HUES64 (cell line): ENCODE results near the gene HLA-B.

Experiments used
- H3K27ac ChIP-seq: 2 replicates; pipeline ENCODE4 v1.7.0; 2013; ENCODE audit warnings: low read depth, low read length, inconsistent platforms
- H3K27me3 ChIP-seq: 2 replicates; pipeline ENCODE4 v1.6.1; 2013; ENCODE audit warnings: mild to moderate bottlenecking, low read length; ENCODE audit not compliant: insufficient read depth
- H3K36me3 ChIP-seq: 2 replicates; pipeline ENCODE4 v1.6.1; 2013; ENCODE audit warnings: mild to moderate bottlenecking, low read length; ENCODE audit not compliant: insufficient read depth
- H3K4me1 ChIP-seq: 2 replicates; pipeline ENCODE4 v1.6.1; 2013; ENCODE audit warnings: mild to moderate bottlenecking, low read length, moderate library complexity; ENCODE audit not compliant: insufficient read depth
- H3K4me3 ChIP-seq: 2 replicates; pipeline ENCODE4 v1.5.1; 2013; ENCODE audit warnings: mild to moderate bottlenecking, low read length, moderate library complexity
- H3K9ac ChIP-seq: 2 replicates; pipeline ENCODE4 v1.6.1; 2013; ENCODE audit warnings: mild to moderate bottlenecking, low read depth, low read length
- H3K9me3 ChIP-seq: 2 replicates; pipeline ENCODE4 v1.6.1; 2013; ENCODE audit warnings: low read depth, low read length; ENCODE audit not compliant: insufficient read depth
- WGBS: fragments of 150-250, 120-280 bp; methylation state at CpG from one replicate; pipeline ENCODE4 v1.1.7; 2013; ENCODE audit warnings: missing lambda C conversion rate; 5-methylcytosine and 5-hydroxymethylcytosine counted together

The HLA-B gene

DNA sequence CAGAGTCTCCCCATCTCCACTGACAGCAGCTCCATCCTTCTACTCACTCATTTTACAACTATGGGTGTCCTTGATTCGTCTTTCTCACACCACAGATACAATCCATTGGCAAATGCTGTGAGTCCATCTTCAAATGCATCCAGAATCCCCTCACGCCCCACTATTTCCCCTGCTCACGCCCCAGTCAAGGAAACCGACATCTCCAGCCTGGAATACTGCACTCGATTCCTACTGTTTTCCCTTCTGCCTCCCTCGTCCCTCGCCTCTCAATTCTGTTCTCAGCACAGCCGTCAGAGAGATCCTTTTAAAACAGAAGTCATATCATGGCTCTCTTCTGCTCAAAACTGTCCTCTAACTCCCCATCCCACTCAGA, 4.7 kb downstream of the HLA-B start:
- no peak overlapping the region for H3K9ac ChIP-seq
- H3K9me3 ChIP-seq, result no peaks in the 10 kb centered on the region
- WGBS, result 81% methylated on average over 8 of the region's 8 CpGs
- no peak overlapping the region for H3K27ac ChIP-seq
- H3K4me3 ChIP-seq, result no peak overlapping the region
- H3K4me1 ChIP-seq, result 0 out of 2 replicates have a peak, but pooled peaks cover 4% of the 10 kb centered on the region
- no peaks in the 10 kb centered on the region for H3K36me3 ChIP-seq
- H3K27me3 ChIP-seq, result peaks cover 36% of the 10 kb centered on the region

DNA sequence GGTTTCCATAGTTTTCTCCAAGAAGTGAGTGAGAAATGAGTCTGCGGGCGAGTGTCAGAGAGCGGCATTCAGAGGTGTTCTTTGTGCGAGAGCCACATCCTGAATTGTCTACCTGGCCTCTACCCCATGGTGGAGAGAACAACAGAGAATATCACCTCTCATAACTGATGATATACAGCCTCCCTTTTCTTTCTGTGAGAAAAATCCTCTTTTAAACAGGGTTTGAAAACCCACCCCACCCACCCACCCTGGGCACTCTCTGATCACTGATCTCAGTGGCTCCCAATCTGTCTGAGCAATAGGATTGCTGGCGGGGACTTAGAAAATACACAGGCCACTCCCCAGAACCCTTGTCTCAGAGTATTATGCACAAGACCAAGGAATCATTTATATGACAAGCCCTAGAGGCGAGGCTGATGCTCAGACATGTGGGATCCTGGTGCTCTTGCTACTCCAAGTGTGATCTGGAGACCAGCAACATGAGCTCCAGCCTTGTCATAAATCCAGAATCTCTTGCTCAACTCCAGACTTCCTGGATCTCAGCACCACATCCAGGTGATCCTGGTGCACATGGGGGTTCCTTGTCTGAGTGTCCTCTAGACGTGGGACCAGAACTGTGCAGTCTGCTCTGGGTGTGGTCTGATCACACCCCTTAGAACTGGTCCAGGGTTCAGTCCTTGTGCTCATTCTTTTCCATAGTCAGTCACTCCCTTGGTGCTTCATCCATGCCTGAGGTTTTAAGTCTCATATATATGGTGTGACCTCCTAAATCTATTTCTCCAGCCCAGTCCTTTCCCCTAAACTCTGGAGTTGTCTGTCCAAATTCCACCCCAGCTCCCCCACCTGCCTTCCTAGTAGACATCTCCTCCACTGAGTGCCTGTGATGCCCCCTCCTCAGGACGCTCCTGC, 5.3 kb downstream of the HLA-B start:
- H3K4me1 ChIP-seq, result 0 out of 2 replicates have a peak, but pooled peaks cover 4% of the 10 kb centered on the region
- H3K9ac ChIP-seq, result no peak overlapping the region
- peaks cover 29% of the 10 kb centered on the region for H3K27me3 ChIP-seq
- WGBS, result 82% methylated on average over 8 of the region's 8 CpGs
- no peak overlapping the region for H3K27ac ChIP-seq
- no peak overlapping the region for H3K4me3 ChIP-seq
- no peaks in the 10 kb centered on the region for H3K9me3 ChIP-seq
- H3K36me3 ChIP-seq, result no peaks in the 10 kb centered on the region

DNA sequence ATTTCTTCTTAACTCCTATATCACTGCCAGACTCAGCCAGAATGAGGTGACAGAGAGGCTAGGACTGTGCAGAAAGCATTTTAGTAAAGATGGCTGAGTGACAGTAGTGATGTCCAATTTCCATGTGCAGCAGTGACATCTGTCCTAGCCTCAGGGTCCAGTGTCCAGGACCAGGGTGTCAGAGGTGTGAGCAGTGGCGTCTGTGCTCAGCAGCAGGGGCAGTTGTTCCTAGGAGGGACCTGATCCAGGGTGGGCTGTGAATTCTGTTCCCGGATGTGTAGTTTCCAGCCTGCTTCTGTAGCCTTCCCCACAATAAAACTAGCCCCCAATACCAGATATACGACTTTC, 6.0 kb downstream of the HLA-B start:
- 94% methylated on average over 3 of the region's 3 CpGs for WGBS
- no peak overlapping the region for H3K4me3 ChIP-seq

DNA sequence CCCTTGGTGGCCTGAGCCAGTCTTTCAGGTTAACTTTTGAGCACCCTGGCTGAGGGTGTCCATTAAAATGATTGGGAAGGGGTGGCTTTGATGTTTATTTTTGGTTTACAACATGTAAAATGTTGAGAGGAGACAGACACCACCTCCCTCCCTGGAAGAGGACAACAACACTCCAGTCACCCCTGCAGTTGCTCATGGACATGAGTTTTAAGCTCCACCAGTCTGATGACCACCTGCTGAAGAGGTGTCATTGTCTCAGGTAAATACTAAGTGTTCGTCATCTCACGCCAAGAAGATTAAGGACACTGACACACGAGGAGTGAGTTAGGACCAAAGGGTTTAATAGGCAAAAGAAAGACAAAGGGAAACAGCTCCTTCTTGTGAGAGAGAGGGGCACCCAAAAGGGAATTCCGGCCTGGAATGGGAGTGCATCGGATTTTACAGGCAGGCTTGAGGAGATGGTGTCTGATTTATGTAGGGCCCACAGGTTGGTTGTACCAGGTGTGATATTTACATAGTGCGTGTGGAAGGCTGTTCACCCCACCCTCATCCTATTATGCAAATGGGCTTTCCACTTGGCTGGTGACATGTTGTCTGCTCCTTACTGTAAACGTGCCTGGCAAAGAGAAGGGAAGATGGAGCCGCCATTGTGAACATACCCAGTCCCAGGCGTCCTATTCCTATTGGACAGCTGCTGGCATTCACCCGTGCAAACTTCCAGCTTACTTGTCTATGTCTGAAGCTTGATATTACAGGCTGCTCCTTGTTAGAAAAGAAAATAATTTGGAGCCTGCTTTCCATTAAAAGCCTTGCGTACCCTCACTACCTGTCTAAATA, 6.6 kb downstream of the HLA-B start:
- H3K36me3 ChIP-seq, result no peaks in the 10 kb centered on the region
- H3K9ac ChIP-seq, result no peak overlapping the region
- no peaks in the 10 kb centered on the region for H3K9me3 ChIP-seq
- H3K27me3 ChIP-seq, result peaks cover 17% of the 10 kb centered on the region
- H3K27ac ChIP-seq, result no peak overlapping the region
- no peak overlapping the region for H3K4me3 ChIP-seq
- H3K4me1 ChIP-seq, result 0 out of 2 replicates have a peak, but pooled peaks cover 4% of the 10 kb centered on the region
- 80% methylated on average over 10 of the region's 11 CpGs for WGBS

More for the DNA sequence above, 6.0 kb downstream of the HLA-B start:
- Histone ChIP-seq H3K4me1 (0 out of 2 replicates have a peak, but pooled peaks cover 4% of the 10 kb centered on the region), H3K27me3 (peaks cover 23% of the 10 kb centered on the region), H3K27ac (no peak overlapping the region), H3K9ac (no peak overlapping the region), H3K36me3 (no peaks in the 10 kb centered on the region), H3K9me3 (no peaks in the 10 kb centered on the region)

DNA sequence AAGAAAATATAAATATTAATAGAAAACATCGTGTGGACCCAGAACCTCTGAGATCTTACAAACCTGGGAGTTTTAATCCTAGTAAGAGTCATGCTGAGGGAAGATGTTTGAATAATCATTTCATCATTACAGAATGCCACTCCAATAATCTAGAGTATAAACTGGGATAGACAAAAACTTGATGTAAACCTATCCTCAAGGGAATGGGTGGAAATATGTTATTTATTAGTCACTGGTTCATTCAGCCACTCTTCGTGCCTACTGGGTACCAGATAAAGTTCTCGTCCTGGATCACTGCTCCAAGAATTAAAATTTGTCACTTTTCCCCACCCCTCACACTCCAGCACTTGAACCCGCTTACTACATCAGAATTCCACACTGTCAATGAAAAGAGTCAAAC, 7.7 kb downstream of the HLA-B start:
- Histone ChIP-seq H3K4me1 (0 out of 2 replicates have a peak, but pooled peaks cover 4% of the 10 kb centered on the region), H3K27me3 (peaks cover 9% of the 10 kb centered on the region), H3K9ac (no peak overlapping the region), H3K9me3 (no peaks in the 10 kb centered on the region), H3K27ac (no peak overlapping the region), H3K36me3 (no peaks in the 10 kb centered on the region), H3K4me3 (no peak overlapping the region)
- 76% methylated on average over 3 of the region's 4 CpGs for WGBS

DNA sequence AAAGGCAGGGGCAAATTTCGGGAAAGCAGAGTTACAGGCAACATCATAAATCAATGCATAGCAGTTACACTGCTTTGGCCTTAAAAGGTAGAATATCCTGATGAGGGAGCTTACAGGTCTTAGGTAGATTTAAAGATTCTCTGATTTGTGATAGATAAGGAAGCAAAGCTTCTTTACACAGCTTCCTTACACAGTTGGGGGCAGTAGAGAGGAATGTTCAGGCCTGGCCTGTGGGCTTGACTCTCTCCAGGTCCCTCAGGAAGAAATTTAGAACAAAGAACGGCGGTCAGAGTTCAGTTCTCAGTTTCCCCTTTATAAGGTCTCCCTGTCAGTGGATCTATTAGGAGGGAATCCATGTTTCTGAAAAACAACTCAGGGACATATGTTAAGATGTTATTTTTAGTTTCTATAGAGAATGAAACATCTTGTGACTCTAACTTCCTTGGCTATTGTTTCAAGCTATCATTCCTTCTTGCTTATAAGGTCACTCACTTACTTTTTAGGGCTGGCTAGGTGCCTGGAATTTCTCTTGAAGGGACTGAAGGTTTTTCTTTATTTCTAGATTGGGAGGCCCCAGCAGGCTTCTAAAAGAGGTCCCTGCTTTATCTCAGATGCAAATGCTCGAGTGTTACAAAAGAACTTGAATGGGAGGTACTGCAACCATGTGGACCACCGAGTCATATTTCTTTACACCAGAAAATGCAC, 11.8 kb downstream of the HLA-B start:
- H3K9ac ChIP-seq, result no peak overlapping the region
- no peaks in the 10 kb centered on the region for H3K36me3 ChIP-seq
- no peaks in the 10 kb centered on the region for H3K27me3 ChIP-seq
- no peak overlapping the region for H3K4me3 ChIP-seq
- no peak overlapping the region for H3K27ac ChIP-seq
- H3K9me3 ChIP-seq, result 0 out of 2 replicates have a peak, but pooled peaks cover 3% of the 10 kb centered on the region
- 0 out of 2 replicates have a peak, but pooled peaks cover 4% of the 10 kb centered on the region for H3K4me1 ChIP-seq
- WGBS, result 66% methylated on average over 5 of the region's 5 CpGs

DNA sequence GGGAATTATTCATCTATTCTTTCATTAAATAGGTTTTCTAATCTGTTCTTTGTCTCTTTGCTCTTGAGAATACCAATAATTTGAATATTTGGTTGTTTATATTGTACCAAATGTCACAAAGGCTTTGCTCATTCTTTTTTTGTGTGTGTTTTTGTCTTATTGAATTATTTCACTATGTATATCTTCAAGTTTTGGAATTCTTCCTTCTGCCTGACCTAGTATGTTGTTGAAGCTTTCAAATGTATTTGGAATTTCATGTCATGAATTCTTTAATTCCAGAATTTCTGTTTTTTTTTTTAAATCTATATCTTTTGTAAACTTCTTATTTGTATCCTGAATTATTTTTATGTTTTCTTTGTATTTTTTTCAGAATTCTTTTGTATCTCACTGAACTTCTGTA, 16.8 kb downstream of the HLA-B start:
- Histone ChIP-seq H3K4me3 (no peak overlapping the region), H3K27me3 (no peaks in the 10 kb centered on the region), H3K4me1 (no peaks in the 10 kb centered on the region), H3K9me3 (peaks cover 45% of the 10 kb centered on the region), H3K36me3 (no peaks in the 10 kb centered on the region), H3K27ac (no peak overlapping the region), H3K9ac (no peak overlapping the region)

DNA sequence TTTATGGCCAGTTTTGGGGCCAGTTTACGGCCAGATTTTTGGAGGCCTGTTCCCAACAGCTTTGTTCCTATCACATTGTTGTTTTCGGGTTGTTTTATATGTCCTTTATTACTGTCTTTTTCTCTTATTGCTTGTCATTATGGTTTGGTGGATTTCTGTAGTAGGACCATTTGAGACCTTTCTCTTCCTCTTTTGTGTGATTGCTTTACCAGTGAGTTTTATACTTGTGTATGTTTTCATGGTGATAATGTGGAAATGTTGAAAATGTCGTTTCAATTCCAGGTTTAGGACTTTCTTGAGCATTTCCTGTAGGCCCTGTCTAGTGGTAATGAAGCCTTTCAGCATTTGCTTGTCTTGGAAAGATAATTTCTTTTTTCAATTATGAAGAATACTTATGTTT, 17.8 kb downstream of the HLA-B start:
- no peaks in the 10 kb centered on the region for H3K4me1 ChIP-seq
- H3K27ac ChIP-seq, result no peak overlapping the region
- peaks cover 45% of the 10 kb centered on the region for H3K9me3 ChIP-seq
- WGBS, result 77% methylated on average over 2 of the region's 3 CpGs
- H3K36me3 ChIP-seq, result no peaks in the 10 kb centered on the region
- H3K4me3 ChIP-seq, result no peak overlapping the region
- H3K9ac ChIP-seq, result no peak overlapping the region
- no peaks in the 10 kb centered on the region for H3K27me3 ChIP-seq

DNA sequence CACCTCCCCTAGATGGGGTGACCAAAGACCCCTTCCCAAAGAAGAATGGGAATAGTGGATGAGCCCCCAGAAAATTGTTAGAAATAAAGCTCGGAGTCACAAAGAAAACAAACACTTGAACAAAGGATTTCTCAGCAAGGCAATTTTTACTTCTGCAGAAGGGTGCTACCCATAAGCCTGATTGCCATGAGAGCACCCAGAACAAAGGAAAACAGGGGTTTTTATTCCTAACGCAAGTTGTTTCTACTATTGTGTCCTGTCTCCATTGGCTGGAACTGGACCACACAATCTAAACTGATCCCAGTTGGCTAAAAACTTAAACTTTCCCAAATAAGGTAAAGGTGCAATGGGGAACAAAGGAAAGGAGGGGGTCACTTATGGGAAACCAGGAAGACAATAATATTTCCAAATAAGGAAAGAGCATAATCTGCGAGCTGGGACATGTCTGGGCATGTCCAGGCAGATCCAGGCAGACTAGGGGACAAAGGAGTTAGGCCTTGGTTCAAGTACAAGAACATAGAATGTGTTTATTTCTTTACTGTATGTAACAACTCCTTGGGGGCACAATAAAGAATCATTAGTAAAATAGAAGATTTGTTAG, 20.0 kb downstream of the HLA-B start:
- Histone ChIP-seq H3K36me3 (no peaks in the 10 kb centered on the region), H3K27me3 (no peaks in the 10 kb centered on the region), H3K4me1 (no peaks in the 10 kb centered on the region), H3K9me3 (peaks cover 45% of the 10 kb centered on the region), H3K27ac (no peak overlapping the region), H3K9ac (no peak overlapping the region), H3K4me3 (no peak overlapping the region)
- WGBS, result 89% methylated on average over 3 of the region's 3 CpGs

DNA sequence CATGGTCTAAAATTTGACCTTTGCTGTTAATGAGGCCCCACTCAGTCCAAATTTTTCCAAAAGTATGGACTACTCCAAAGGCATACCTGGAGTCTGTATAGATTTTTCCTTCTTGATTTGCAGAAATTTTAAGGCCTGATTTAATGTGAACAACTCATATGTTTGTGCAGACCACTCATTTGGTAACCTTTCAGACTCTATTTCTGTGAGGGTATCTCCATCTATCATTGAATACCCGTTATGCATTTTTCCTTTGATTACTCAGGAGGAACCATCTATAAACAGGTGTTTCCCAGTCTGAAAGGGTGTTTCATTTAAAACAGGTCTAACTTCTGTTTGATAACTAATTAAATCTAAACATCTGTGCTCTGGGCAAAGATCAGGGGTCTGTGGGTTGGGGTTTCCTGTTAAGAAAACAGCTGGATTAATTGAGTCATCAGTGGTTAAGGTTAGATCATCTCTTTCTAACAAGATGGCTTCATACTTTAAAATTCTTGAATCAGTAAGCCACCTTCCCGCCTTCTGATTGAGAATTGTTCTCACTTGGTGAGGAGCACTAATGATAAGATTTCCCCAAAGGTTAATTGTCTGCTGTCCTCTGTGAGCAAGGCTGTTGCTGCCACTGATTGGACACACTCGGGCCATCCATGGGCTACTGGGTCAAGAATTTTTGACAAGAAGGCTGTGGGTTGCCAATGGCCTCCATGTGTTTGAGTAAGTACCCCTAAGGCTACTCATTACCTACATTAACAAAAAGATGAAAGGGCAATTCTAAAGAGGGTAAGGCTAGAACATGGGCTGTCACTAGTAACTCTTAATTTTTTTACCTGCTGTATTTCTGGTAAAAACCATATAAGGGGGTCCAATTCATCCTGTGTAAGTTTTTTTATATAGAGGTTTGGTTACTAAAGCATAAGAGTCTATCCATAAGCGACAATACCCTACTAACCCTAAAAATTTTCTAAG, 24.1 kb downstream of the HLA-B start:
- H3K36me3 ChIP-seq, result no peaks in the 10 kb centered on the region
- H3K9me3 ChIP-seq, result peaks cover 47% of the 10 kb centered on the region
- H3K4me1 ChIP-seq, result no peaks in the 10 kb centered on the region
- H3K27me3 ChIP-seq, result no peaks in the 10 kb centered on the region
- H3K9ac ChIP-seq, result no peak overlapping the region
- no peak overlapping the region for H3K4me3 ChIP-seq
- no peak overlapping the region for H3K27ac ChIP-seq
- WGBS, result 95% methylated on average over 4 of the region's 4 CpGs
